GM19468 (cell line): ENCODE results near the gene WDR26.
"Not testable (repeated sequence)": the region's sequence is repeated elsewhere in the genome, so short reads cannot be mapped to it uniquely, and the experiment has no call there.

Experiments
- ATAC-seq: cut with Tn5 transposase; IDR thresholded peaks from one replicate; pipeline ENCODE4 v1.9.1; 2021; ENCODE audit warnings: mild to moderate bottlenecking, moderate library complexity, moderate number of reproducible peaks; ENCODE audit not compliant: unreplicated experiment; ENCODE audit errors: extremely low read depth

WDR26 gene

GRCh38 chr1:224435318-224435763, 744 bp upstream of the WDR26 start:
- ATAC-seq, result no peak

- ATAC-seq, result no peak
Measured at GRCh38 chr1:224433701-224434672, 610 bp downstream of the WDR26 start.

GRCh38 chr1:224433041-224433691, 1.4 kb downstream of the WDR26 start:
- no peak for ATAC-seq

GRCh38 chr1:224432672-224433040, 1.9 kb downstream of the WDR26 start:
- no peak for ATAC-seq

- ATAC-seq, result no peak
Measured at GRCh38 chr1:224432146-224432545, 2.5 kb downstream of the WDR26 start.

- no peak for ATAC-seq
Measured at GRCh38 chr1:224431726-224432125, 2.9 kb downstream of the WDR26 start.

- no peak for ATAC-seq
Measured at GRCh38 chr1:224430511-224431113, 4.0 kb downstream of the WDR26 start.

- no peak for ATAC-seq
Measured at GRCh38 chr1:224429616-224430326, 4.8 kb downstream of the WDR26 start.

GRCh38 chr1:224428713-224429112, 5.9 kb downstream of the WDR26 start:
- not testable (repeated sequence) for ATAC-seq

GRCh38 chr1:224427346-224427745, 7.3 kb downstream of the WDR26 start:
- ATAC-seq, result no peak

- ATAC-seq, result not testable (repeated sequence)
Measured at GRCh38 chr1:224426869-224427268, 7.7 kb downstream of the WDR26 start.

GRCh38 chr1:224425279-224425884, 9.2 kb downstream of the WDR26 start:
- no peak for ATAC-seq

- no peak for ATAC-seq
Measured at GRCh38 chr1:224420106-224420505, 14.5 kb downstream of the WDR26 start.

- ATAC-seq, result no peak
Measured at GRCh38 chr1:224411766-224412165, 22.8 kb downstream of the WDR26 start.

GRCh38 chr1:224408294-224408590, 26.4 kb downstream of the WDR26 start:
- ATAC-seq, result no peak

- ATAC-seq, result no peak
Measured at GRCh38 chr1:224407571-224408293, 26.9 kb downstream of the WDR26 start.

- no peak for ATAC-seq
Measured at GRCh38 chr1:224406216-224406615, 28.4 kb downstream of the WDR26 start.

GRCh38 chr1:224405604-224405970, 29.0 kb downstream of the WDR26 start:
- no peak for ATAC-seq

GRCh38 chr1:224404916-224405603, 29.5 kb downstream of the WDR26 start:
- no peak for ATAC-seq
